VCaP (cell line): ENCODE measurements around the gene CLINT1.

Experiments
- H3K27ac ChIP-seq: fragments of 450-650 bp; 2 replicates; pipeline ENCODE4 v1.5.1; 2017
- CTCF ChIP-seq: fragments of 450-650 bp; conservative IDR thresholded peaks from 2 replicates; pipeline ENCODE4 v1.5.1; 2017; ENCODE audit warnings: mild to moderate bottlenecking, moderate library complexity

The CLINT1 gene

DNA sequence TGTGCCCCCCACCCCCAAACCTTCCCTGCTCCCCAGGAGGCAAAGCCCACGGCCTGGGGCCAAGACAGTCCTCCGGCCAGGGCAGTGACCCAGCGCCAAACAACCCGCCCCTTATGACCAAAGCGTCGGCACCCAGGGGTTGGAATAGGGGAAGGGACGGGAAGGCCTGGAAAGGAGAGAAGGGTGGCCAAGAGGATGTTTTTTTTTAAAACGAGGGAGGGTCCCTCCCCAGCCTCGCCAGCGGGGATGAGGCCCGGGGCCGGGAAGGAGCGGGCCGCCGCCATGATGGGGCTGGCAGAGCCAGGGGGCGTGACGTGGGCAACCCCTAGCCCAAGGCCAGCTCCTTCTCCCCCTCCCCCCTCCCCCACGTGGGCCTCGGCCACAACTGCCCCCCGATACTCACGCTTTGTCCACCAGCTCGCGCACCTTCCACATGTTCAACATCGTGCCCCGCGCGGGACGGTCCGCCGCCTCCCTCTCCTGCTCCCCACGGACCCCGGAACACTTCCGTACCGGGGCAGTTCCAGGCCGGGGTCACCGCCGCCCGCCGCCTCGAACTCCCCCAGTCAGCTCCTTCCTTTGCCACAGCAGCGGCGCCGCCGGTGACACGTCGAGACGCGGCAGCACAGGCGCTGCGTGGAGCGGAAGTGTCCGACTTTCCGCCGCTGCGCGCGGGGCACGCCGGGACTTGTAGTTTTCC lies at the start of gene CLINT1:
CLINT1 (minus strand) TSS at position 619 of the 700 bp plus-strand sequence; CDS start at position 444, 175 bp downstream.
- peak within 1 kb of the TSS; percentile 82 for H3K27ac ChIP-seq
- TF ChIP-seq CTCF: no peak

GRCh38 chr5:157908459-157908858 lies 49.5 kb upstream of the CLINT1 start:
- no peak for TF ChIP-seq CTCF
- H3K27ac ChIP-seq: no peak overlapping the region

DNA sequence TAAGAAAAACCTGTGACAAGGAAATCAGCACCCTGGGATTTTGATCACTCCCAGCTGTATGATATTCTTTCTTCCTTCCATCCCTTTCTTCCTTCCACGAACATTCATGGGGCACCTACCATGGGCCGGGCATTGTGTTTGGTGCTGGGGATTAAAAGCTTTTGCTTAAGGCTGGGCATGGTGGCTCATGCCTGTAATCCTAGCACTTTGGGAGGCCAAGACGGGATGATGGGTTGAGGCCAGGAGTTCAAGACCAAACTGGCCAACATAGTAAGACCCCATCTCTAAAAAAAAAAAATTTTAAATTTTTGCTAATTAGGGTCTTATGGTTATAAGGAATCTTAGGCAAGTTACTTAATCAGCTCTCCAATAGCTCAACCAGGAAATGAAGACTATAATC lies 48.5 kb upstream of the CLINT1 start:
- no peak overlapping the region for H3K27ac ChIP-seq
- TF ChIP-seq CTCF: no peak

GRCh38 chr5:157903117-157903450 lies 44.1 kb upstream of the CLINT1 start:
- no peak overlapping the region for H3K27ac ChIP-seq
- TF ChIP-seq CTCF: no peak

- no peak overlapping the region for H3K27ac ChIP-seq
- TF ChIP-seq CTCF: no peak
These were observed 43.6 kb upstream of the CLINT1 start for GRCh38 chr5:157902449-157903116.

- no peak for TF ChIP-seq CTCF
These were observed 41.7 kb upstream of the CLINT1 start for GRCh38 chr5:157900644-157901043.

GRCh38 chr5:157893611-157894010 lies 34.7 kb upstream of the CLINT1 start:
- TF ChIP-seq CTCF: no peak
- no peak overlapping the region for H3K27ac ChIP-seq

More at GRCh38 chr5:157900644-157901043, 41.7 kb upstream of the CLINT1 start:
- H3K27ac ChIP-seq: no peak overlapping the region
